HEK293 (cell line): Measurements from ENCODE around the gene IFT80.

Source experiments
- CTCF ChIA-PET: fragments of 350-600 bp; formaldehyde crosslinking; extraction: SDS; loops from one replicate; lab custom pipeline; 2021; ENCODE audit warnings: antibody characterized with exemption; lab: Yijun Ruan, JAX
- POLR2A ChIA-PET: fragments of 300-600 bp; formaldehyde crosslinking; extraction: SDS; loops from one replicate; lab custom pipeline; 2020; ENCODE audit warnings: antibody characterized with exemption, inconsistent platforms; lab: Yijun Ruan, JAX
- H3K27ac ChIP-seq: fragments of 200-500 bp; sonication (Bioruptor generic); 2 replicates; pipeline ENCODE4 v1.5.1; 2014; ENCODE audit warnings: low read depth, low read length, control low read depth, inconsistent platforms; ENCODE audit errors: extremely low read depth
- H3K36me3 ChIP-seq, 2 experiments: fragments of 200-500 bp in 1 of 2; sonication (Bioruptor generic) in 1 of 2; 1 replicate in 1 of 2; 2 replicates in 1 of 2; pipeline ENCODE4 v1.5.1; 2014 to 2017; ENCODE audit warnings: inconsistent platforms in 2 of 2, low read length in 2 of 2; ENCODE audit not compliant: control insufficient read depth in 2 of 2, insufficient read depth in 1 of 2
- H3K4me1 ChIP-seq: fragments of 200-500 bp; sonication (Bioruptor generic); 2 replicates; pipeline ENCODE4 v1.5.1; 2014; ENCODE audit warnings: mild to moderate bottlenecking, low read length, inconsistent platforms; ENCODE audit not compliant: control insufficient read depth, insufficient read depth
- H3K4me3 ChIP-seq: 2 replicates; pipeline ENCODE4 v1.5.1; 2011; ENCODE audit warnings: low read depth, mild to moderate bottlenecking, control low read depth, low read length, moderate library complexity
- H3K9me3 ChIP-seq: fragments of 200-500 bp; sonication (Bioruptor generic); 2 replicates; pipeline ENCODE4 v1.5.1; 2014; ENCODE audit warnings: low read depth, low read length, inconsistent platforms; ENCODE audit not compliant: control insufficient read depth, insufficient read depth
- HOXC10 ChIP-seq: sonication (generic); formaldehyde crosslinking; IDR thresholded peaks from 2 replicates; pipeline ENCODE4 v1.8.1; 2023; ENCODE audit warnings: mild to moderate bottlenecking, missing genetic modification reagents
- IKZF3 ChIP-seq: fragments of 450-650 bp; IDR thresholded peaks from 2 replicates; pipeline ENCODE4 v1.5.0; 2018; ENCODE audit warnings: missing biosample characterization, mild to moderate bottlenecking, missing genetic modification characterization, moderate library complexity
- MZF1 ChIP-seq: fragments of 450-650 bp; formaldehyde crosslinking; IDR thresholded peaks from 2 replicates; pipeline ENCODE4 v1.5.1; 2017; ENCODE audit warnings: missing biosample characterization, missing genetic modification characterization, borderline replicate concordance
- ZBTB21 ChIP-seq: fragments of 450-650 bp; formaldehyde crosslinking; IDR thresholded peaks from 2 replicates; pipeline ENCODE4 v1.5.1; 2017; ENCODE audit warnings: missing biosample characterization, missing genetic modification characterization
- ZBTB26 ChIP-seq: fragments of 450-650 bp; formaldehyde crosslinking; optimal IDR thresholded peaks from 2 replicates; pipeline ENCODE3; 2016; ENCODE audit warnings: missing biosample characterization, mild to moderate bottlenecking, missing genetic modification characterization
- ZBTB44 ChIP-seq: fragments of 450-650 bp; IDR thresholded peaks from 2 replicates; pipeline ENCODE4 v1.5.1; 2018; ENCODE audit warnings: missing biosample characterization, mild to moderate bottlenecking, missing genetic modification characterization
- ZBTB8A ChIP-seq: fragments of 450-650 bp; formaldehyde crosslinking; IDR thresholded peaks from 2 replicates; pipeline ENCODE4 v1.5.1; 2016; ENCODE audit warnings: missing biosample characterization, missing genetic modification characterization
- ZFP41 ChIP-seq: fragments of 450-650 bp; formaldehyde crosslinking; IDR thresholded peaks from 2 replicates; pipeline ENCODE4 v1.5.1; 2016; ENCODE audit warnings: missing biosample characterization, missing genetic modification characterization, borderline replicate concordance
- ZSCAN18 ChIP-seq: fragments of 450-650 bp; formaldehyde crosslinking; IDR thresholded peaks from 2 replicates; pipeline ENCODE4 v1.5.1; 2016; ENCODE audit warnings: missing biosample characterization, missing genetic modification characterization

IFT80 gene

GRCh38 chr3:160370987-160371857 is 27.8 kb downstream of the IFT80 start:
- Histone ChIP-seq H3K9me3 (no peaks in the 10 kb centered on the region), H3K36me3 (peaks cover 0 to 26% of the 10 kb centered on the region in 2 experiments; a peak in 1 of 3 replicates), H3K4me3 (no peak overlapping the region), H3K4me1 (peaks cover 2% of the 10 kb centered on the region; the same call in 1 of the 2 replicates), H3K27ac (no peak overlapping the region)
- TF ChIP-seq ZBTB8A (tag by site-specific recombination) (no peak), ZBTB44 (tag by site-specific recombination) (no peak)
- ChIA-PET CTCF (interaction anchor here (0.6 kb wide), 1 partner anchor 31 kb away, joined by 5 read pairs; no protein-coding TSS in a partner anchor), POLR2A (no interaction called here)

- H3K4me3 ChIP-seq, result no peak overlapping the region
- H3K27ac ChIP-seq, result no peak overlapping the region
- ChIA-PET CTCF (interaction anchor here (1.0 to 1.2 kb wide), 3 partner anchors 25 to 438 kb away, joined by 3 to 5 read pairs (median 3); no protein-coding TSS in a partner anchor), POLR2A (interaction anchor here (1.0 kb wide), 1 partner anchor 32 kb away, joined by 3 read pairs; no protein-coding TSS in a partner anchor)
- H3K4me1 ChIP-seq, result peaks cover 2% of the 10 kb centered on the region; the same call in 1 of the 2 replicates
- no peaks in the 10 kb centered on the region for H3K9me3 ChIP-seq
- no peak for TF ChIP-seq ZBTB44 (tag by site-specific recombination)
- TF ChIP-seq ZBTB26 (tag by site-specific recombination), result no peak
- TF ChIP-seq ZSCAN18, result no peak
- TF ChIP-seq IKZF3 (tag by site-specific recombination), result no peak
- H3K36me3 ChIP-seq, result peaks cover 0 to 24% of the 10 kb centered on the region in 2 experiments; a peak in 1 of 3 replicates
These were observed 29.2 kb downstream of the IFT80 start for GRCh38 chr3:160369784-160370183.

GRCh38 chr3:160368804-160369203 is 30.2 kb downstream of the IFT80 start:
- TF ChIP-seq HOXC10 (no peak), ZBTB21 (tag by site-specific recombination) (no peak), ZFP41 (tag by site-specific recombination) (no peak), MZF1 (tag by site-specific recombination) (no peak)
- H3K36me3 ChIP-seq, result peaks cover 0 to 15% of the 10 kb centered on the region in 2 experiments; a peak in 1 of 3 replicates
- no peak overlapping the region for H3K4me3 ChIP-seq
- ChIA-PET POLR2A (no interaction called here), CTCF (interaction anchor here (1.2 kb wide), 2 partner anchors 24 to 437 kb away, joined by 3 read pairs; no protein-coding TSS in a partner anchor)
- peaks cover 2% of the 10 kb centered on the region; the same call in 1 of the 2 replicates for H3K4me1 ChIP-seq
- no peak overlapping the region for H3K27ac ChIP-seq
- H3K9me3 ChIP-seq, result no peaks in the 10 kb centered on the region
